Choroid plexus epithelial cell (primary cell): ENCODE measurements around the gene ADA.

Experiments
- DNase-seq: peaks from one replicate; pipeline ENCODE4 v3.0.0-alpha.2; 2010; ENCODE audit warnings: low read depth
- H3K4me3 ChIP-seq: 2 replicates; pipeline ENCODE4 v1.5.1; 2011; ENCODE audit warnings: low read depth, mild to moderate bottlenecking, control low read depth, low read length, moderate library complexity
- CTCF ChIP-seq: conservative IDR thresholded peaks from 2 replicates; pipeline ENCODE4 v1.5.1; 2011; ENCODE audit warnings: low read depth, mild to moderate bottlenecking, control low read depth, inconsistent platforms, low read length, moderate library complexity

Gene ADA

GRCh38 chr20:44629017-44629385, 22.5 kb downstream of the ADA start:
- TF ChIP-seq CTCF, result no peak
- no peak for DNase-seq
- no peak overlapping the region for H3K4me3 ChIP-seq

- no peak for DNase-seq
- no peak overlapping the region for H3K4me3 ChIP-seq
- no peak for TF ChIP-seq CTCF
Observed at GRCh38 chr20:44627364-44628010, 24.0 kb downstream of the ADA start.

- TF ChIP-seq CTCF, result no peak
- no peak overlapping the region for H3K4me3 ChIP-seq
- no peak for DNase-seq
Observed at GRCh38 chr20:44626278-44626677, 25.2 kb downstream of the ADA start.

- DNase-seq, result no peak
- H3K4me3 ChIP-seq, result no peak overlapping the region
- no peak for TF ChIP-seq CTCF
Observed at GRCh38 chr20:44625361-44625760, 26.1 kb downstream of the ADA start.

GRCh38 chr20:44624743-44625271, 26.7 kb downstream of the ADA start:
- DNase-seq, result no peak
- no peak for TF ChIP-seq CTCF
- H3K4me3 ChIP-seq, result no peak overlapping the region

GRCh38 chr20:44624152-44624551, 27.3 kb downstream of the ADA start:
- H3K4me3 ChIP-seq, result no peak overlapping the region
- TF ChIP-seq CTCF, result no peak
- DNase-seq, result no peak
